NCI-H1436 (cell line): ENCODE data around the gene MINDY1.

Source experiments
- DNase-seq: peaks from one replicate; lab custom pipeline; 2025; lab: John Stamatoyannopoulos, UW

The MINDY1 gene

GRCh38 chr1:150965605-150966004 is 41.1 kb downstream of the MINDY1 start:
- no peak for DNase-seq

DNA sequence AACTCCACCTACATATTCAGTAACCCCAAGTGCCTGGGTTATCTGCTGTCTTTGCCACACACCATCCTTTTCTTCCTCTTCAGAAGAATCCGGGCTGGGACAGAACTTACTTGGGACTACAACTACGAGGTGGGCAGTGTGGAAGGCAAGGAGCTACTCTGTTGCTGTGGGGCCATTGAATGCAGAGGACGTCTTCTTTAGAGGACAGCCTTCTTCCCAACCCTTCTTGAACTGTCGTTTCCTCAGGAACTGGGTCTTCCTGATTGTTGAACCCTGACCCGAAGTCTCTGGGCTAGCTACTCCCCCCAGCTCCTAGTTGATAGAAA is 42.6 kb downstream of the MINDY1 start:
- DNase-seq, result no peak

DNA sequence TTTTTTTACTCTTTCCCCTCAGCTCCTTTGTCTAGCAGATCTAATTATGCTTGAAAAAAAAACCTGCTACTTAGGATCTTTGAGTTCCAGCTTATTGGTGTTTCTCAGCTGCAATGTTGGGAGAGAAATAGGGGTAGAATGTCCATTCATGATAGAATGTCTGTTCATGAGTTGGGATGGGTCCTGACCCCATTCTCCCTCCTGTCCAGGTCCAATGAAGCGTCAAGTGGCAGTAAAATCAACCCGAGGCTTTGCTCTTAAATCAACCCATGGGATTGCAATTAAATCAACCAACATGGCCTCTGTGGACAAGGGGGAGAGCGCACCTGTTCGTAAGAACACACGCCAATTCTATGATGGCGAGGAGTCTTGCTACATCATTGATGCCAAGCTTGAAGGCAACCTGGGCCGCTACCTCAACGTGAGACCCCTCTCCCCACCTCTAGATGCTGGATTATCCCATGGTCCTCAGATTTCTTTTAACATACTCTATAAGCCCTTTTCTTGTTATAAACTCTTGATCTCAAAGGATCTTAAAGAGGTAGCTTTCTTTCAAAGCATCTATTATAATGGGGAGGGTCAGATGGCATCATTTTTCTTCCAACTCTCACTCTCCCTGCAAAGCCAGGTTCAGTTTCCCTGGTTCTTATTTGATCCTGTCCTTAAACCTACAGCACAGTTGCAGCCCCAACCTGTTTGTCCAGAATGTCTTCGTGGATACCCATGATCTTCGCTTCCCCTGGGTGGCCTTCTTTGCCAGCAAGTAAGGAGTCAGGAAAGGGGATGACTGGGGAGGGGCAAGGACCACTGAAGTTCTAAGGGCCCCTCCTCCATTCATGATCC is 43.2 kb downstream of the MINDY1 start:
- DNase-seq, result no peak

GRCh38 chr1:150961756-150962155 is 44.9 kb downstream of the MINDY1 start:
- DNase-seq, result no peak

- no peak for DNase-seq
Observed at GRCh38 chr1:150960646-150961045, 46.1 kb downstream of the MINDY1 start.

DNA sequence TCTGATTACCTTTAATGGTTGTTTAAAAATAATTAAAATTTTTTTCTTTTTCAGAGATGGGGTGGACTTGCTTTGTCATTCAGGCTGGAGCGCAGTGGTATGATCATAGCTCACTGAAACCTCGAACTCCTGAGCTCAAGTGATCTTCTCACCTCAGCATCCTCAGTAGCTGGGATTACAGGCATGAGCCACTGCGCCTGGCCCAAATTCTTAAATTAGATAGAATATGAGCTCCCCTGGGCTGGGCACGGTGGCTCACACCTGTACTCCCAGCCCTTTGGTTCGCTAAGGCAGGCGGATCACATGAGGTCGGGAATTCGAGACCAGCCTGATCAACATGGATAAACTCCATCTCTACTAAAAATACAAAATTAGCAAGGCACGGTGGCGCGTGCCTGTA is 49.0 kb downstream of the MINDY1 start:
- no peak for DNase-seq

DNA sequence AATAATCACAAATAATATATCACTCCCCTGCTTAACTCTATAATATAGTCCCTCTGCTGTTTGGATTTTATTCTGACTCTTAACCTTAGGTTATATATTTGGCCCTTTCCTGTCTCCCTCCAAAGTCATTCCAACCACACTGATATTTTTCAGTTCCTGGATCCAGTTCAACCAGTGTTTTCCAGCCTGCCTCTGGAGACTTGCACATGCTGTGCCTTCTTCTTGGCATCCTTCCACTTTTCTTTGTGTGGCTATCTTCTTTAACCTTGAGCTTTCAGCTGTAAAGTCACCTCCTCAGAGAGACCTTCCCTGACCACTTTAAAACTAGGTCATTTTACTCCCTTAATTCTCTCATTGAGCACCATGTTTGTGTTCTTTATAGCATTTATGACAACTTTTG is 51.4 kb downstream of the MINDY1 start:
- DNase-seq, result no peak

GRCh38 chr1:150954708-150955107 is 52.0 kb downstream of the MINDY1 start:
- DNase-seq, result no peak
